ENCODE measurements around the gene SKOR1.

Gene SKOR1

GRCh38 chr15:67879440-67880129 lies 54.3 kb downstream of the SKOR1 start:
- in situ Hi-C loops (cut with MboI; ENCODE audit: low sequenced_read_pairs), result no loop called here

- in situ Hi-C loops (cut with MboI; ENCODE audit: low sequenced_read_pairs), result no loop called here
Measured at GRCh38 chr15:67880651-67881182, 55.4 kb downstream of the SKOR1 start.

GRCh38 chr15:67882487-67883233 lies 57.4 kb downstream of the SKOR1 start:
- in situ Hi-C loops (cut with MboI; ENCODE audit: low sequenced_read_pairs), result no loop called here

- in situ Hi-C loops (cut with MboI; ENCODE audit: low sequenced_read_pairs), result no loop called here
Measured at GRCh38 chr15:67883234-67883773, 58.0 kb downstream of the SKOR1 start.

GRCh38 chr15:67884009-67884408 lies 58.7 kb downstream of the SKOR1 start:
- in situ Hi-C loops (cut with MboI; ENCODE audit: low sequenced_read_pairs), result no loop called here
